NB4 (cell line): ENCODE data around the gene IL36G.

ENCODE experiments used
- POLR2A ChIP-seq: IDR thresholded peaks from 2 replicates; pipeline ENCODE4 v1.6.1; 2011; ENCODE audit warnings: mild to moderate bottlenecking; ENCODE audit not compliant: insufficient read length; ENCODE audit errors: extremely low read depth
- TF ChIP-seq, protein P1 (sequence below): IDR thresholded peaks from 2 replicates; pipeline ENCODE4 v1.6.1; 2011; ENCODE audit warnings: low read depth, low read length

DNA sequence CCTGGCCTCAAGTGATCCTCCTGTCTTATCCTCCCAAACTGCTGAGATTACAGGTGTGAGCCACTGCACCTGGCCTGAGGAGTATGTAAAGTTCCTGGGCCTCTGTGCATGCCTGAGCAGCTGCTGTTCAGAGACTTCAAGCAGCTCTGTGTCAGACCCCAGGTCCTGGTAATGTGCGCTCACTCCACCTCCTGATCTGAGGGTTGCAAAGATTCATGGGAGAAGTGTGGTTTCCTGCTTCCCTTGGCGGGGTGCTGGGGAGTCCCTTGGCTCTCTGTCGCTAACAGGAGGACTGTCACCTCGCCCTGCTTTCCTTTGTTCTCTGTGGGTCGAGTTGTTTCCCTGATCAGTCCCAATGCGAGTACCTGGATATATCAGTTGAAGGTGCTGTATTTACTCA, 18.8 kb downstream of the IL36G start:
- TF ChIP-seq, protein P1, sequence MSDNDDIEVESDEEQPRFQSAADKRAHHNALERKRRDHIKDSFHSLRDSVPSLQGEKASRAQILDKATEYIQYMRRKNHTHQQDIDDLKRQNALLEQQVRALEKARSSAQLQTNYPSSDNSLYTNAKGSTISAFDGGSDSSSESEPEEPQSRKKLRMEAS = no peak
- TF ChIP-seq POLR2A = no peak
